A549 (cell line): ENCODE measurements around the gene USH1C.

Experiments
- CTCF ChIP-seq: fragments of >200 bp; sonication (Bioruptor Twin); formaldehyde crosslinking; IDR thresholded peaks from 3 replicates; pipeline ENCODE4 v1.5.1; 2016
- HOXB5 ChIP-seq: fragments of 250-450 bp; sonication (Bioruptor Pico); IDR thresholded peaks from 2 replicates; pipeline ENCODE4 v1.5.0; 2020; ENCODE audit warnings: mild to moderate bottlenecking, moderate library complexity
- MAZ ChIP-seq: fragments of 150-350 bp; IDR thresholded peaks from 2 replicates; pipeline ENCODE4 v1.6.1; 2014; ENCODE audit warnings: antibody characterized with exemption, low read depth, low read length, borderline replicate concordance
- NPAS2 ChIP-seq: fragments of 250-450 bp; sonication (Bioruptor Pico); IDR thresholded peaks from 2 replicates; pipeline ENCODE4 v1.8.0; 2022; ENCODE audit warnings: mild to moderate bottlenecking, moderate library complexity, borderline replicate concordance
- POLR2A ChIP-seq: IDR thresholded peaks from 2 replicates; pipeline ENCODE4 v1.6.1; 2012; ENCODE audit warnings: mild to moderate bottlenecking, low read length
- SREBF2 ChIP-seq: fragments of 450-650 bp; IDR thresholded peaks from 2 replicates; pipeline ENCODE4 v1.6.1; 2014; ENCODE audit warnings: mild to moderate bottlenecking, moderate library complexity
- ZFP36 ChIP-seq: fragments of 450-650 bp; IDR thresholded peaks from 2 replicates; pipeline ENCODE4 v1.6.1; 2014; ENCODE audit warnings: borderline replicate concordance; ENCODE audit not compliant: partially characterized antibody

GRCh38 chr11:17504330-17505107 lies 39.7 kb downstream of the USH1C start:
- TF ChIP-seq POLR2A (no peak), CTCF (peak; percentile 88), MAZ (no peak), HOXB5 (no peak), ZFP36 (no peak), NPAS2 (CRISPR knock-in tag) (no peak), SREBF2 (no peak)
